K562 treated with DMSO at 1 percent for 24 hours (cell line): ENCODE data around the gene SETDB1. TPM values are rescaled to one million over a fixed set of nuclear protein-coding genes. Genes with fewer than 3 reads are reported as not detected.

Source experiments
- total RNA-seq: library from RNA; unstranded; fragments of 300-600 nt; gene quantifications from 2 replicates; pipeline ENCODE4 v1.2.3, GENCODE V29; 2022; ENCODE audit warnings: low read depth; ENCODE audit not compliant: insufficient read depth

The SETDB1 gene
- 21.8 and 27.0 TPM in 2 replicates for total RNA-seq

DNA sequence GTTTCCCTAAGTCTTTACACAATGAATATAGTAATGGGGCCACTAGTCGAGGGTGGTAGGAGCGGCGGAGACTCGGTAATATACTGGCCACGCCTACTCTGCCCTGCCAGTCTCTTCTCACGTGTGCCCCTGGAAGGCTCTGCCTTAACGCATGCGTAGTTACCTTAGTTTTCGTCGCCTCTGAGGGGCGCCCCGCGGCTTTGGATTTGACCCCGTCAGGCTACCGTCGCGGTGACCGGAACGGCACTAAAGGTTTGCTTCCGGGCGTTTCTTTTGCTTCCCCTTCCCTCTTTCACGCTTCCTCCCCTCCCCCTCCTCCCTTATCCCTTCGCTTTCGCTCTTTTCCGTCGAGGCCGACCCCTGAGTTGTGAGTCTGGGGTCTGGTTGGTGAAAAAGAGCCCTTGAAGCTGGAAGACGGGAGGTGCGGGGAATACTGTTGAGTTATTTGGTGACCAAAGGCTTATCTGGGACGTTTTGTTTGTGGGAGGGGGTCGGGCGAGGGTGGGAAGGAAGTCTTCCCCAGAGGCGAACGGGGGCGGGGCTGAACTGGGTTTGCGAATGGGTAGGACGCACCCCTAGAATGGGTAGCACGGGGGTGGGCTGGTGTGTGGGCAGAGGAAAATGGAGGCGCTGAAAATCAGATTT lies at the start of gene SETDB1:
TSS of gene SETDB1 (plus strand) at position 267 of the 645 bp plus-strand sequence. CDS start 1,352 bp downstream, outside the sequence.

DNA sequence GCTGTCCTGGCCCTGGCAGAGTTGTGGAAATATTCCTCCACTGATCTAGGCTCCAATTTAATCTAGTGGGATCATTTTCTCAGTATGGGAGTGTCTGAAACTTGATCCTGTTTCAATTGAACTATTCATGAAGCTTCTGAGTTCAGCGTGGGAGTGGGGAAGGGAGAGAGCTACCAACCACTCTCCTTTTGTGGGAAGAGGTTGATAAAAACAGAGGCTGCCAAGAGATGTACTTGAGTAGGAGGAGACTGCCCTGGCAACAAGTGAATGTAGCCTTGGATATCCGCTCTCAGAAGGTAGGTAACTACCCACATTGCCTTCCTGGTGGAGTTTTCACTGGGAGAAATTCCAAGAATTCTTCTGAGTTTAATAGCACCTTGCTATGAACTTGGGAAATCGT lies 39.1 kb upstream of the SETDB1 start, which contains the start of gene CTXND2:
TSS of gene CTXND2 (plus strand) at position 119 of the 400 bp plus-strand sequence. CDS start 25,179 bp downstream, outside the sequence.

DNA sequence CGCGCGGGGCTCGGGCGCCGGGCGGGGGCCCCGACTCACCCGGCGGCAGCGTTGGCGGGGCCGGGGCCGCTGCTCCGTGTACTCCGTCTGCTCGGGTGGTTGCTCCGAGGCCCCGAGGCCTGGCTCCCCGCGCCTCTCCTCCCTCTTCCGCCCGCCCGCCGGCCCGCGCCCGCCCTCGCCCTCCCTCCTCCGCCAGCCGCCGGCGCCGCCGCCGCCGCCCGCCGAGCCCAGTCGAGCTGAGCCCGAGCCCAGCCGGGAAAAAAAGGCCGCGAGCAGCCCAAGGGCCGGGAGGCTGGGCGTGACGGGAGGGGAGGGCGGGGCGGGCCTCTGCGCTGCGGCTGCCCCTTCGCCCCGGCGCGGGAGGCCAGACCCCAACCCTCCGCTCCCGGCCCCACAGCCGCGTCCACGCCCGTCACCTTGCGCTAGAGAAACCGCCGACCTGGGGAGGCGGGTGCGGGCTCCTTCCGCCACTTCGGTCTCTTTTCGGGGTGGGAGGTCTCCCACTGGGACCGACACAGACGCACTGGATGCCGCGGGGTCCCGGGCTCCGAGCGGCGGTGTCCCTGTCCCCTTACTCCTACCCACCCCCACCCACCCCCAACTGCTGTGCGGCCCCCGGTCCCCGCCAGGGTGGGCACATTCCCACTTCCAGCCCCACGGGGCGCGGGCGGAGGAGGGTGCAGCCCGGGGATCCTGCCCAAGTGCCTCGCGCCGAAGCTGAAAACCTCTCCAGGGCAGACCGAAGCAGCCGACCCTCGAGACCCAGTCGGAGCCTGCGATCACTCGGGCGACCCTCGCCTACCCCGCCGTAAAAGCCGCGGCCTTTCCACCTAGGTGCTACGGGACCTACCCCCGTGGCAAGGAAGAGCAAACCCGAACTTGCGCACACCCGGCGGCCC lies 48.7 kb downstream of the SETDB1 start, which contains the start of gene CERS2:
TSS of gene CERS2 (minus strand) at position 256 of the 899 bp plus-strand sequence. CDS start 5,745 bp downstream, outside the sequence.

DNA sequence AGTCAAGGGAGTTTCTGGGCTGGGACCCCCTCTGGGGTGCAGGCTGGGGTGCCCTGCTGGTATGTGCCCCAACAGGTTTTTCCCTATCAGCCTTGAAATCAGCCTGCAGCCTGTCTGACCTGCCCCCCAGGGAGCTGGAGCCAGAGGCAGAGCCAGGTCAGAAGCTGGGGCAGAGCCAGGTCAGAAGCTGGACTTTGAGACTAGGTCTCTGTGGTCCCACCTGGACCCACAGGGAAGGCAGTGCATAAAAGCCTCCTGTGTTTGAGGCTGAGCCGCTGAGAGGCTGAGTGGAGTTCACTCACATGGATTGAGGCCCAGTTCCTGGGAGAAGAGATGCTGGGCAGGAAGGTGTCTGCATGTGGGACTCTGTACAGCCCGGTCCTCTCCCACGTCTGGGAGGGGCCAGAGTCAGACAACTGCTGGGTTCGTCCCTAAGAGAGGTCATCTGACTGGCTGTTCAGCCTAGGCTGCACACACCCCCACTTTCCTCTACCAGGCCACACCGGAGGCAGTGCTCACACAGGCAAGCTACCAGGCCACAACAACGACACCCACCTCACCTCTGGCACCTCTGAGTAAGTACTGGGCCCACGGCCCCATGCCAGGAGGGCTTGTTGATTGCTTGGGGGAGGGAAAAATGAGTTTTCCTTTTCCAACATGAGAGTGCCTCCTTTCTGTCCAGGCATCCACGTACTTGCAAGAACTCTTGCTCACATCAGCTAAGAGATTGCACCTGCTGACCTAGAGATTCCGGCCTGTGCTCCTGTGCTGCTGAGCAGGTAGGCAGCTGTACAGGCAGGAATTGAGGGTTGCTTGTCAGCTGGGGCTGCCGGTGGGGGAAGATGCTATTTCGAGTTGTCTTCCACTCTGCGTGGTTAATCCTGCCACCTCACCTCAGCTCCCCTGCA lies 55.9 kb downstream of the SETDB1 start, which contains the start of gene ANXA9:
TSS of gene ANXA9 (plus strand) at position 488 of the 908 bp plus-strand sequence. CDS start 814 bp downstream, outside the sequence.

DNA sequence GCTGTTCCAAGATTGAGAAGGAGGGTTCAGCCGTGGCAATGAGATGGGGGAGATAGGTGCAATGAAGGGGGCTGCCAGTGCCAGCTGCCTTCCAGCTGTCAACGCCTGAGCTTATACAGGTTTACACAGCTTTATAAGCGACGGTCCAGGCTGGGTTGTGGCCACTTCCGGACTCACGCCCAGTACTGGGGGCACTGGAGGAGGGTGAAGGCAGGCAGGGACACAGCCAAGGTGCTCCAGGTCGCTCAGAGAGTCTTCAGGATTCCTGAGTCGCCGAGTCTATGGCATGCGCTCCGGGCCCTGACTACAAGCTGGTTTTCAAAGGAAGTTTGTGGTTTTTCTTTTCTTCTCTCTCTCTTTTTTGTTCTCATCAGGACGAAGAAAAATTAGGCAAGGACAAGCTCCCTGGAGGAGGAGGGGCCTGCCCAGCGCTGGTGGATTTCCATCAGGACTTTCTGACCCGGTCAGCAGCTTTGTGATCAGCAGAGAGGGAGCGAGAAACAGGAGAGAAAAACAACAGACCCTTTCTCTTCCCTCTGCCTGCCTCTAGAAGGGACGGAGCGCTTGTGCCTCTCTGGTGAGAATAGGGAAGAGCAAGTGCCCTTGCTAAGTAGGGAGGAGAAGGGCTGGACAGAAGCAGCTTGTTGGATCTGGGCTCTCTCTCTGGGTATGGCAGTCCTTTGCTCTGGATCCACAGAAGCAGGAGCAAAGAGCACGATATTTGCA lies 80.3 kb downstream of the SETDB1 start, which contains the start of gene MINDY1:
TSS of gene MINDY1 (minus strand) at position 576 of the 726 bp plus-strand sequence. CDS start 4,285 bp downstream, outside the sequence.

DNA sequence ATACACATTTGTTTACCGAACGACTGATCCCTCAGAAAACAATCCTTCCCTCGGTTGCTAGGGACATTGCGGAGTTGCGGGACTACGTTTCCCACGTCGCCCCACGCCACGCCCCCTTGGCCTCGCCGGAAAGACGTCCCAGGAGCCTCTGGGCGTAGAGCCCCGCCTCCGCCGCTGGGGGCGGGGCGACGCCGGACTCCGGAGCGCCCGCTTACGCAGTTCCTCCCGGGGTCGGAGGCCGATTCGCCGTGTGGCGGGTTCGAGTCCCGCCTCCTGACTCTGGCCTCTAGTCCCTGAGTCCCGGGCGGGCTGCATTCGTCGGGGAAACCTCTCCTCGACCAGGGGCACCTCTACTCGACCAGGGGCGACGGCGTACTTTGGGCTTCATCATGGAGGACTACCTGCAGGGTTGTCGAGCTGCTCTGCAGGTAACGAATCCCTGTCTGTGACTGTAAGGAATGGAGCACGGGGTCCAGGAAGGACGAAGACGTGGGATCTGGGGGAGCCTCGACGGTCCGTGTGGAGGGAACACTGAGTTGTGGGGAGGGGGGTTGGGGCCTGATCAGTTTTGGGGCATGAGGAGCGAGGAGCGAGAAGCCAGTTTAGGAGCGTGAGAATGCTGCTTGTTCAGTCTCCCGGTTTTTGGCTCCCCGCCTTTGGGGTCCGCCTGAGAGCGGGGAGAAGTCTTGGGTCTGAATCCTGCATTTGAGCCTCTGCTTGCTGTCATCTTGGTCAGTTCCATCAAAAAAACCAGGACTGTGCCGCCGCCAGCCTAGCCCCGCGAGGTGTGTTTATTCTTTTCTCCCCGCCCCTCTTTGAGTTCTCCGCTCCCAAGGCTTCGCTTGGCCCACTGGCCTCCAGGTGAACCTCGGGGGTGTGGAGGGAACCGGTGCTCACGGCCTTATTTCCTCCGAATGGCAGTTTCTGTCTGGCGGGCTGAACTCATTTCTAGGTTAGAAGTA lies 82.4 kb downstream of the SETDB1 start, which contains the start of gene PRUNE1:
TSS of gene PRUNE1 (plus strand) at position 206 of the 962 bp plus-strand sequence. CDS start at position 390, 184 bp downstream.

Other genes with a start within 250 kb of the SETDB1 start
- gene GOLPH3L, start 229.2 kb upstream of the SETDB1 start, total RNA-seq, result 17.0 and 19.0 TPM in 2 replicates
- not detected in 2 replicates for gene HORMAD1, start 205.5 kb upstream of the SETDB1 start, total RNA-seq
- gene CTSS, start 160.6 kb upstream of the SETDB1 start, total RNA-seq, result 22.6 and 28.0 TPM in 2 replicates
- gene CTSK, start 118.1 kb upstream of the SETDB1 start, total RNA-seq, result 4.4 and 4.6 TPM in 2 replicates
- 26.6 and 30.1 TPM in 2 replicates for gene ARNT, start 49.8 kb upstream of the SETDB1 start, total RNA-seq
- not detected in 2 replicates for gene CTXND2, start 39.2 kb upstream of the SETDB1 start, total RNA-seq
- gene CERS2, start 48.5 kb downstream of the SETDB1 start, total RNA-seq, result 183 and 184 TPM in 2 replicates
- 2.5 and 5.2 TPM in 2 replicates for gene ANXA9, start 55.9 kb downstream of the SETDB1 start, total RNA-seq
- gene MINDY1, start 80.5 kb downstream of the SETDB1 start, total RNA-seq, result 18.5 and 23.2 TPM in 2 replicates
- 23.5 and 26.5 TPM in 2 replicates for gene PRUNE1, start 82.1 kb downstream of the SETDB1 start, total RNA-seq
- 1.7 and 2.0 TPM in 2 replicates for gene BNIPL, start 110.2 kb downstream of the SETDB1 start, total RNA-seq
- gene C1orf56, start 121.4 kb downstream of the SETDB1 start, total RNA-seq, result 5.3 and 7.5 TPM in 2 replicates
- 58.3 and 67.9 TPM in 2 replicates for gene CDC42SE1, start 133.3 kb downstream of the SETDB1 start, total RNA-seq
- gene MLLT11, start 134.0 kb downstream of the SETDB1 start, total RNA-seq, result 9.1 and 9.4 TPM in 2 replicates
- 3.6 and 3.7 TPM in 2 replicates for gene GABPB2, start 144.4 kb downstream of the SETDB1 start, total RNA-seq
- 8.6 and 9.7 TPM in 2 replicates for gene SEMA6C, start 220.3 kb downstream of the SETDB1 start, total RNA-seq
- 0.79 and 2.2 TPM in 2 replicates for gene TNFAIP8L2, start 230.3 kb downstream of the SETDB1 start, total RNA-seq
- gene LYSMD1, start 239.5 kb downstream of the SETDB1 start, total RNA-seq, result 5.2 and 5.8 TPM in 2 replicates
- gene SCNM1, start 239.8 kb downstream of the SETDB1 start, total RNA-seq, result 41.3 and 42.0 TPM in 2 replicates
- gene TMOD4, start 249.6 kb downstream of the SETDB1 start, total RNA-seq, result 0.38 TPM in 1 of 2 replicates, not detected in the other